GM12878 (cell line): ENCODE results near the gene BBS5. TPM values are rescaled to one million over a fixed set of nuclear protein-coding genes. Genes with fewer than 3 reads are reported as not detected.

ENCODE experiments used
- ATAC-seq: fragments of 200-7000 bp; cut with Tn5 transposase; 3 replicates; pipeline ENCODE4 v1.9.1; 2020; ENCODE audit warnings: mild to moderate bottlenecking, moderate library complexity
- BruUV-seq: library from RNA; stranded (reverse); fragments of 400-500 nt; replicated peaks from 2 replicates; lab custom pipeline; 2021; lab: Mats Ljungman, UMichigan
- CTCF ChIA-PET: fragments of 300-600 bp; sonication (Branson Sonifier 250); formaldehyde crosslinking; extraction: SDS; loops from one replicate; lab custom pipeline; 2021; ENCODE audit warnings: inconsistent platforms; lab: Yijun Ruan, JAX
- POLR2A ChIA-PET: fragments of 350-600 bp; formaldehyde crosslinking; extraction: SDS; loops from one replicate; lab custom pipeline; 2021; ENCODE audit warnings: inconsistent platforms; lab: Charles Lee
- RAD21 ChIA-PET: fragments of 300-600 bp; sonication (Branson Sonifier 250); formaldehyde crosslinking; loops from one replicate; lab custom pipeline; 2023; ENCODE audit warnings: antibody characterized with exemption; ENCODE audit not compliant: unreplicated experiment; lab: Charles Lee
- SMC1A ChIA-PET: fragments of 300-600 bp; sonication (Branson Sonifier 250); formaldehyde crosslinking; loops from one replicate; lab custom pipeline; 2023; ENCODE audit not compliant: unreplicated experiment, uncharacterized antibody; lab: Charles Lee
- DNase-seq: peaks from one replicate; pipeline ENCODE4 v3.0.0-alpha.2; 2011; ENCODE audit warnings: low read depth, low spot score
- FAIRE-seq: peaks from 3 replicates; lab custom pipeline; 2011; peaks lifted over from hg19 to GRCh38; lab: Jason Lieb, UNC
- H2AFZ ChIP-seq: 2 replicates; pipeline ENCODE4 v1.6.0; 2011; ENCODE audit warnings: low read depth, low read length, control low read depth; ENCODE audit not compliant: control insufficient read depth
- H3K27ac ChIP-seq: 2 replicates; pipeline ENCODE4 v1.5.1; 2011; ENCODE audit warnings: control low read depth; ENCODE audit not compliant: control insufficient read depth, insufficient read depth
- H3K27me3 ChIP-seq, 2 experiments: replicated peaks in 1 of 2; 2 replicates each; pipeline versions ENCODE4 v1.6.0 to v1.6.1; 2011; ENCODE audit warnings: low read length in 1 of 2; ENCODE audit not compliant: control insufficient read depth in 2 of 2, insufficient read depth in 2 of 2
- H3K36me3 ChIP-seq, 2 experiments: 2 replicates each; pipeline ENCODE4 v1.5.1; 2011; ENCODE audit warnings: low read length in 1 of 2; ENCODE audit not compliant: control insufficient read depth in 2 of 2, insufficient read depth in 2 of 2
- H3K4me1 ChIP-seq: 2 replicates; pipeline ENCODE4 v1.6.1; 2011; ENCODE audit warnings: mild to moderate bottlenecking, low read length, moderate library complexity, mixed read lengths; ENCODE audit not compliant: control insufficient read depth, insufficient read depth
- H3K4me2 ChIP-seq: 2 replicates; pipeline ENCODE4 v1.6.0; 2011; ENCODE audit warnings: control low read depth; ENCODE audit not compliant: control insufficient read depth, insufficient read depth
- H3K4me3 ChIP-seq: fragments of 200-600 bp; sonication (generic); 2 replicates; pipeline ENCODE4 v1.5.1; 2016
- H3K79me2 ChIP-seq: 2 replicates; pipeline ENCODE4 v1.6.0; 2011; ENCODE audit warnings: low read length; ENCODE audit not compliant: control insufficient read depth, insufficient read depth
- H3K9ac ChIP-seq: 2 replicates; pipeline ENCODE4 v1.8.0; 2011; ENCODE audit warnings: low read length, control low read depth, mixed read lengths; ENCODE audit not compliant: control insufficient read depth, insufficient read depth
- H3K9me3 ChIP-seq: replicated peaks from 3 replicates; pipeline ENCODE4 v1.5.1; 2011; ENCODE audit warnings: mild to moderate bottlenecking, low read length; ENCODE audit not compliant: control insufficient read depth, insufficient read depth
- H4K20me1 ChIP-seq: 2 replicates; pipeline ENCODE4 v1.6.0; 2011; ENCODE audit not compliant: control insufficient read depth, insufficient read depth
- BMI1 ChIP-seq: fragments of 450-650 bp; IDR thresholded peaks from 2 replicates; pipeline ENCODE4 v1.6.1; 2016; ENCODE audit warnings: mild to moderate bottlenecking, moderate library complexity, borderline replicate concordance
- CREM ChIP-seq: IDR thresholded peaks from 2 replicates; pipeline ENCODE4 v1.6.1; 2014; ENCODE audit warnings: antibody characterized with exemption, low read depth
- EZH2 ChIP-seq: IDR thresholded peaks from 2 replicates; pipeline ENCODE4 v1.6.1; 2012; ENCODE audit warnings: low read depth, mild to moderate bottlenecking, control low read depth, inconsistent platforms, low read length, borderline replicate concordance; ENCODE audit not compliant: control insufficient read depth
- HDAC2 ChIP-seq: fragments of 200-600 bp; sonication (generic); IDR thresholded peaks from 2 replicates; pipeline ENCODE4 v1.6.1; 2017
- IRF4 ChIP-seq: IDR thresholded peaks from 2 replicates; pipeline ENCODE4 v1.6.1; 2011; ENCODE audit warnings: low read depth, low read length
- KDM1A ChIP-seq: fragments of 200-600 bp; sonication (generic); IDR thresholded peaks from 2 replicates; pipeline ENCODE4 v1.6.1; 2016; ENCODE audit warnings: borderline replicate concordance
- MEF2A ChIP-seq: IDR thresholded peaks from 2 replicates; pipeline ENCODE4 v1.6.1; 2011; ENCODE audit warnings: low read depth, mild to moderate bottlenecking, low read length, moderate library complexity; ENCODE audit not compliant: insufficient read depth
- MTA2 ChIP-seq: fragments of 450-650 bp; IDR thresholded peaks from 2 replicates; pipeline ENCODE4 v1.6.1; 2016; ENCODE audit warnings: low read depth, mild to moderate bottlenecking, moderate library complexity
- MYC ChIP-seq: IDR thresholded peaks from 2 replicates; pipeline ENCODE4 v1.6.1; 2011; ENCODE audit warnings: mild to moderate bottlenecking, low read length, moderate library complexity, inconsistent platforms; ENCODE audit not compliant: insufficient read depth, insufficient replicate concordance, insufficient read length, severe bottlenecking
- NFYB ChIP-seq: IDR thresholded peaks from 2 replicates; pipeline ENCODE4 v1.6.1; 2011; ENCODE audit warnings: low read depth, mild to moderate bottlenecking, low read length, improper control_type of control experiment, moderate library complexity; ENCODE audit not compliant: insufficient read depth
- PAX8 ChIP-seq: fragments of 450-650 bp; IDR thresholded peaks from 2 replicates; pipeline ENCODE4 v1.6.1; 2017; ENCODE audit warnings: mild to moderate bottlenecking, moderate library complexity
- POU2F2 ChIP-seq: IDR thresholded peaks from 3 replicates; pipeline ENCODE4 v1.6.1; 2011; ENCODE audit warnings: low read depth, mild to moderate bottlenecking, low read length, borderline replicate concordance
- TCF7 ChIP-seq: IDR thresholded peaks from 2 replicates; pipeline ENCODE4 v1.6.1; 2014; ENCODE audit warnings: antibody characterized with exemption, borderline replicate concordance
- WGBS: methylation state at CpG from one replicate; pipeline ENCODE4 v1.1.6; 2016; ENCODE audit warnings: low lambda C conversion rate; ENCODE audit not compliant: insufficient replicate concordance, insufficient coverage; ENCODE audit errors: missing lambda C conversion rate; 5-methylcytosine and 5-hydroxymethylcytosine counted together
- in situ Hi-C: fragments of 300-500 bp; cut with MboI; formaldehyde crosslinking; loops from 9 replicates; pipeline ENCODE4 v1.14.3; 2018; ENCODE audit warnings: mixed read lengths
- intact Hi-C: fragments of 100-400 bp; cut with micrococcal nuclease; formaldehyde crosslinking; loops from one replicate; pipeline ENCODE4 v1.14.2; 2022; ENCODE audit not compliant: unreplicated experiment
- polyA plus RNA-seq, 11 experiments: library from polyadenylated mRNA; depleted of rRNA in 4 of 11; unstranded in 6 of 11; stranded (reverse) in 5 of 11; fragments of >200 nt; fragmentation: Nextera tagmentation in 4 of 11; fragmentation: Illumina TruSeq in 1 of 11; extraction: Ambion mirVana in 4 of 11; extraction: Trizol in 1 of 11; gene quantifications; 1 replicate in 1 of 11; 2 replicates in 10 of 11; pipeline versions ENCODE4 v1.2.1 to v1.2.3, GENCODE V29; 2011 to 2016; ENCODE audit warnings: inconsistent platforms in 2 of 11, missing spikeins in 2 of 11, low read depth in 1 of 11
- total RNA-seq, 4 experiments: library from RNA; depleted of rRNA in 3 of 4; stranded (reverse); fragments of >200 nt in 3 of 4; fragmentation: Illumina TruSeq in 1 of 4; extraction: Trizol in 1 of 4; gene quantifications; 2 replicates each; pipeline versions ENCODE4 v1.2.1 to v1.2.3, GENCODE V29; 2013 to 2021
- TF ChIP-seq, protein P1 (sequence below): IDR thresholded peaks from 2 replicates; pipeline ENCODE4 v1.6.1; 2012; ENCODE audit warnings: low read length, inconsistent platforms
- TF ChIP-seq, protein P2 (sequence below): fragments of 450-650 bp; IDR thresholded peaks from 2 replicates; pipeline ENCODE4 v1.6.1; 2018; ENCODE audit warnings: mild to moderate bottlenecking, low read depth, moderate library complexity; ENCODE audit not compliant: partially characterized antibody
- TF ChIP-seq, protein P3 (sequence below): fragments of 450-650 bp; IDR thresholded peaks from 2 replicates; pipeline ENCODE4 v1.6.1; 2017; ENCODE audit warnings: borderline replicate concordance
- TF ChIP-seq, protein P4 (sequence below): IDR thresholded peaks from 2 replicates; pipeline ENCODE4 v1.6.1; 2011; ENCODE audit warnings: low read depth, low read length, improper control_type of control experiment, borderline replicate concordance

BBS5 gene
- total and polyA plus RNA-seq, 10 of the 15 experiments (the other 5 are each of a cell fraction or from before 2014, with no cell fraction given): 0.56 to 3.4 (median 1.6) TPM

DNA sequence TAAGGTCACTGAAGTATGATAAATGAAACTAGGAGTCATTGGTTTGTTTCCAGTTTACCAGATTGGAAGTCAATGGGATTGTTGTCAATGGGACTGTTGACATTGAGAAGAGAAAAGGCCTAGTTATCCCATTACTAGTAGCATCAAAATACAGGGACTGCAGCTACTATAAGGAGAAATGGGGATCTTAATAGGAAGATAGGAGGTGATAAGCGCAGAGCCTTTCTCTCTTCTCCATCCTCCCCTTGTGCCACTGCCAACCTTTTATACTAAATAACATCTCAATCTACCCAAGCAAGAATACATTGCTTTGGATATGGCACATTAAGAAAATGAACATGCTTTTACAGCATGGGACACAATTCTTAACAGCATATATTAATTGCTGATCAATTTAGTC, 10.5 kb upstream of the BBS5 start:
- in situ Hi-C loops (no loop called here), intact Hi-C loops (no loop called here)
- no peak overlapping the region for H2AFZ ChIP-seq
- 100% methylated on average over 1 of the region's 1 CpG for WGBS
- FAIRE-seq: no peak
- no TSS peak for BruUV-seq
- no peaks in the 10 kb centered on the region for H3K4me1 ChIP-seq
- no peaks in the 10 kb centered on the region for H3K27me3 ChIP-seq
- no peak overlapping the region for H3K4me2 ChIP-seq
- DNase-seq: no peak
- H3K27ac ChIP-seq: no peak overlapping the region
- CTCF ChIA-PET: interaction anchor here (1.3 to 1.4 kb wide), 3 partner anchors 10 to 17 kb away, joined by 3 to 5 read pairs (median 3); no protein-coding TSS in a partner anchor
- H4K20me1 ChIP-seq: no peaks in the 10 kb centered on the region
- H3K9me3 ChIP-seq: no peaks in the 10 kb centered on the region
- H3K4me3 ChIP-seq: no peak overlapping the region
- H3K9ac ChIP-seq: no peak overlapping the region
- POLR2A ChIA-PET: no interaction called here
- RAD21 ChIA-PET: no interaction called here
- SMC1A ChIA-PET: interaction anchor here (1.3 kb wide), 1 partner anchor 8 kb away, joined by 3 read pairs; no protein-coding TSS in a partner anchor
- no peaks in the 10 kb centered on the region for H3K36me3 ChIP-seq
- no peak for ATAC-seq
- no peaks in the 10 kb centered on the region for H3K79me2 ChIP-seq
- TF ChIP-seq, protein P1, sequence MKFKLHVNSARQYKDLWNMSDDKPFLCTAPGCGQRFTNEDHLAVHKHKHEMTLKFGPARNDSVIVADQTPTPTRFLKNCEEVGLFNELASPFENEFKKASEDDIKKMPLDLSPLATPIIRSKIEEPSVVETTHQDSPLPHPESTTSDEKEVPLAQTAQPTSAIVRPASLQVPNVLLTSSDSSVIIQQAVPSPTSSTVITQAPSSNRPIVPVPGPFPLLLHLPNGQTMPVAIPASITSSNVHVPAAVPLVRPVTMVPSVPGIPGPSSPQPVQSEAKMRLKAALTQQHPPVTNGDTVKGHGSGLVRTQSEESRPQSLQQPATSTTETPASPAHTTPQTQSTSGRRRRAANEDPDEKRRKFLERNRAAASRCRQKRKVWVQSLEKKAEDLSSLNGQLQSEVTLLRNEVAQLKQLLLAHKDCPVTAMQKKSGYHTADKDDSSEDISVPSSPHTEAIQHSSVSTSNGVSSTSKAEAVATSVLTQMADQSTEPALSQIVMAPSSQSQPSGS: no peak
- no peak for TF ChIP-seq KDM1A
- TF ChIP-seq TCF7: no peak
- no peak for TF ChIP-seq MEF2A
- TF ChIP-seq EZH2: no peak
- no peak for TF ChIP-seq POU2F2
- no peak for TF ChIP-seq NFYB
- TF ChIP-seq MYC: no peak
- no peak for TF ChIP-seq MTA2
- TF ChIP-seq IRF4: no peak
- TF ChIP-seq HDAC2: no peak
- TF ChIP-seq, protein P2, sequence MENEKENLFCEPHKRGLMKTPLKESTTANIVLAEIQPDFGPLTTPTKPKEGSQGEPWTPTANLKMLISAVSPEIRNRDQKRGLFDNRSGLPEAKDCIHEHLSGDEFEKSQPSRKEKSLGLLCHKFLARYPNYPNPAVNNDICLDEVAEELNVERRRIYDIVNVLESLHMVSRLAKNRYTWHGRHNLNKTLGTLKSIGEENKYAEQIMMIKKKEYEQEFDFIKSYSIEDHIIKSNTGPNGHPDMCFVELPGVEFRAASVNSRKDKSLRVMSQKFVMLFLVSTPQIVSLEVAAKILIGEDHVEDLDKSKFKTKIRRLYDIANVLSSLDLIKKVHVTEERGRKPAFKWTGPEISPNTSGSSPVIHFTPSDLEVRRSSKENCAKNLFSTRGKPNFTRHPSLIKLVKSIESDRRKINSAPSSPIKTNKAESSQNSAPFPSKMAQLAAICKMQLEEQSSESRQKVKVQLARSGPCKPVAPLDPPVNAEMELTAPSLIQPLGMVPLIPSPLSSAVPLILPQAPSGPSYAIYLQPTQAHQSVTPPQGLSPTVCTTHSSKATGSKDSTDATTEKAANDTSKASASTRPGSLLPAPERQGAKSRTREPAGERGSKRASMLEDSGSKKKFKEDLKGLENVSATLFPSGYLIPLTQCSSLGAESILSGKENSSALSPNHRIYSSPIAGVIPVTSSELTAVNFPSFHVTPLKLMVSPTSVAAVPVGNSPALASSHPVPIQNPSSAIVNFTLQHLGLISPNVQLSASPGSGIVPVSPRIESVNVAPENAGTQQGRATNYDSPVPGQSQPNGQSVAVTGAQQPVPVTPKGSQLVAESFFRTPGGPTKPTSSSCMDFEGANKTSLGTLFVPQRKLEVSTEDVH: no peak
- TF ChIP-seq PAX8: no peak
- TF ChIP-seq, protein P3, sequence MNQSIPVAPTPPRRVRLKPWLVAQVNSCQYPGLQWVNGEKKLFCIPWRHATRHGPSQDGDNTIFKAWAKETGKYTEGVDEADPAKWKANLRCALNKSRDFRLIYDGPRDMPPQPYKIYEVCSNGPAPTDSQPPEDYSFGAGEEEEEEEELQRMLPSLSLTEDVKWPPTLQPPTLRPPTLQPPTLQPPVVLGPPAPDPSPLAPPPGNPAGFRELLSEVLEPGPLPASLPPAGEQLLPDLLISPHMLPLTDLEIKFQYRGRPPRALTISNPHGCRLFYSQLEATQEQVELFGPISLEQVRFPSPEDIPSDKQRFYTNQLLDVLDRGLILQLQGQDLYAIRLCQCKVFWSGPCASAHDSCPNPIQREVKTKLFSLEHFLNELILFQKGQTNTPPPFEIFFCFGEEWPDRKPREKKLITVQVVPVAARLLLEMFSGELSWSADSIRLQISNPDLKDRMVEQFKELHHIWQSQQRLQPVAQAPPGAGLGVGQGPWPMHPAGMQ: no peak
- TF ChIP-seq CREM: no peak
- TF ChIP-seq, protein P4, sequence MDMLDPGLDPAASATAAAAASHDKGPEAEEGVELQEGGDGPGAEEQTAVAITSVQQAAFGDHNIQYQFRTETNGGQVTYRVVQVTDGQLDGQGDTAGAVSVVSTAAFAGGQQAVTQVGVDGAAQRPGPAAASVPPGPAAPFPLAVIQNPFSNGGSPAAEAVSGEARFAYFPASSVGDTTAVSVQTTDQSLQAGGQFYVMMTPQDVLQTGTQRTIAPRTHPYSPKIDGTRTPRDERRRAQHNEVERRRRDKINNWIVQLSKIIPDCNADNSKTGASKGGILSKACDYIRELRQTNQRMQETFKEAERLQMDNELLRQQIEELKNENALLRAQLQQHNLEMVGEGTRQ: no peak
- no peak for TF ChIP-seq BMI1
